WTC11 (cell line): ENCODE measurements around the gene HTR5A.

Experiments
- CREB1 ChIP-seq: sonication (generic); formaldehyde crosslinking; IDR thresholded peaks from 2 replicates; pipeline ENCODE4 v1.8.0; 2023; ENCODE audit warnings: mild to moderate bottlenecking, missing genetic modification reagents
- CTCF ChIP-seq: fragments of 200-600 bp; IDR thresholded peaks from 2 replicates; pipeline ENCODE4 v1.8.0; 2022; ENCODE audit warnings: antibody characterized with exemption
- ELF4 ChIP-seq: sonication (generic); formaldehyde crosslinking; IDR thresholded peaks from 2 replicates; pipeline ENCODE4 v1.8.1; 2022; ENCODE audit warnings: low read depth, mild to moderate bottlenecking, moderate library complexity, missing genetic modification reagents
- ESRRA ChIP-seq: sonication (generic); formaldehyde crosslinking; IDR thresholded peaks from 2 replicates; pipeline ENCODE4 v1.8.1; 2022; ENCODE audit warnings: mild to moderate bottlenecking, missing genetic modification reagents, borderline replicate concordance
- FOXP1 ChIP-seq: sonication (generic); formaldehyde crosslinking; IDR thresholded peaks from 2 replicates; pipeline ENCODE4 v1.8.0; 2022; ENCODE audit warnings: missing genetic modification reagents, mild to moderate bottlenecking, moderate library complexity, borderline replicate concordance
- GABPB1 ChIP-seq: sonication (generic); formaldehyde crosslinking; IDR thresholded peaks from 2 replicates; pipeline ENCODE4 v1.8.1; 2023; ENCODE audit warnings: mild to moderate bottlenecking, missing genetic modification reagents
- IRF1 ChIP-seq: sonication (generic); formaldehyde crosslinking; IDR thresholded peaks from 2 replicates; pipeline ENCODE4 v1.8.0; 2023; ENCODE audit warnings: missing genetic modification reagents
- JUN ChIP-seq: sonication (generic); formaldehyde crosslinking; IDR thresholded peaks from 2 replicates; pipeline ENCODE4 v1.8.0; 2023; ENCODE audit warnings: mild to moderate bottlenecking, missing genetic modification reagents
- NR2C2 ChIP-seq: sonication (generic); formaldehyde crosslinking; IDR thresholded peaks from 2 replicates; pipeline ENCODE4 v1.8.0; 2022; ENCODE audit warnings: mild to moderate bottlenecking, missing genetic modification reagents
- RELA ChIP-seq: sonication (generic); formaldehyde crosslinking; IDR thresholded peaks from 2 replicates; pipeline ENCODE4 v1.8.1; 2022; ENCODE audit warnings: missing genetic modification reagents, mild to moderate bottlenecking, borderline replicate concordance
- TP53 ChIP-seq: sonication (generic); formaldehyde crosslinking; IDR thresholded peaks from 2 replicates; pipeline ENCODE4 v1.8.1; 2023; ENCODE audit warnings: mild to moderate bottlenecking, missing genetic modification reagents
- ZNF121 ChIP-seq: sonication (generic); formaldehyde crosslinking; IDR thresholded peaks from 2 replicates; pipeline ENCODE4 v1.8.0; 2023; ENCODE audit warnings: missing genetic modification reagents
- ZNF425 ChIP-seq: fragments of 250-450 bp; sonication (Bioruptor Pico); conservative IDR thresholded peaks from 2 replicates; pipeline ENCODE4 v1.9.0; 2021; ENCODE audit warnings: mild to moderate bottlenecking

GRCh38 chr7:155119801-155120382 is 49.8 kb downstream of the HTR5A start:
- TF ChIP-seq RELA (CRISPR knock-in tag) = no peak
- TF ChIP-seq NR2C2 = no peak
- no peak for TF ChIP-seq CTCF
- no peak for TF ChIP-seq IRF1 (CRISPR knock-in tag)
- no peak for TF ChIP-seq CREB1 (CRISPR knock-in tag)
- no peak for TF ChIP-seq TP53 (CRISPR knock-in tag)
- no peak for TF ChIP-seq ZNF121 (CRISPR knock-in tag)
- TF ChIP-seq GABPB1 (CRISPR knock-in tag) = no peak
- no peak for TF ChIP-seq ELF4 (CRISPR knock-in tag)
- no peak for TF ChIP-seq ZNF425 (CRISPR knock-in tag)
- no peak for TF ChIP-seq JUN (CRISPR knock-in tag)
- TF ChIP-seq FOXP1 (CRISPR knock-in tag) = no peak
- TF ChIP-seq ESRRA (CRISPR knock-in tag) = no peak
